Dermis microvascular lymphatic vessel endothelial cell (primary cell): ENCODE measurements around the gene SLC25A12. TPM values are rescaled to one million over a fixed set of nuclear protein-coding genes. Genes with fewer than 3 reads are reported as not detected.
A peak's percentile ranks its signal among the peaks of the same experiment; 100 is the strongest.
"Not testable (repeated sequence)": the region's sequence is repeated elsewhere in the genome, so short reads cannot be mapped to it uniquely, and the experiment has no call there.

Experiments used
- DNase-seq, 2 donors: peaks; one replicate each; pipeline versions ENCODE4 v3.0.0 to v3.0.0-alpha.2; 2010; ENCODE audit warnings: low read depth in 2 of 2
- total RNA-seq: library from RNA; depleted of rRNA; stranded (reverse); fragments of >200 nt; gene quantifications from 2 replicates; pipeline ENCODE4 v1.2.1, GENCODE V29; 2014

Gene SLC25A12, protein sequence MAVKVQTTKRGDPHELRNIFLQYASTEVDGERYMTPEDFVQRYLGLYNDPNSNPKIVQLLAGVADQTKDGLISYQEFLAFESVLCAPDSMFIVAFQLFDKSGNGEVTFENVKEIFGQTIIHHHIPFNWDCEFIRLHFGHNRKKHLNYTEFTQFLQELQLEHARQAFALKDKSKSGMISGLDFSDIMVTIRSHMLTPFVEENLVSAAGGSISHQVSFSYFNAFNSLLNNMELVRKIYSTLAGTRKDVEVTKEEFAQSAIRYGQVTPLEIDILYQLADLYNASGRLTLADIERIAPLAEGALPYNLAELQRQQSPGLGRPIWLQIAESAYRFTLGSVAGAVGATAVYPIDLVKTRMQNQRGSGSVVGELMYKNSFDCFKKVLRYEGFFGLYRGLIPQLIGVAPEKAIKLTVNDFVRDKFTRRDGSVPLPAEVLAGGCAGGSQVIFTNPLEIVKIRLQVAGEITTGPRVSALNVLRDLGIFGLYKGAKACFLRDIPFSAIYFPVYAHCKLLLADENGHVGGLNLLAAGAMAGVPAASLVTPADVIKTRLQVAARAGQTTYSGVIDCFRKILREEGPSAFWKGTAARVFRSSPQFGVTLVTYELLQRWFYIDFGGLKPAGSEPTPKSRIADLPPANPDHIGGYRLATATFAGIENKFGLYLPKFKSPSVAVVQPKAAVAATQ
- 9.9 and 11.8 TPM in 2 replicates for total RNA-seq

DNA sequence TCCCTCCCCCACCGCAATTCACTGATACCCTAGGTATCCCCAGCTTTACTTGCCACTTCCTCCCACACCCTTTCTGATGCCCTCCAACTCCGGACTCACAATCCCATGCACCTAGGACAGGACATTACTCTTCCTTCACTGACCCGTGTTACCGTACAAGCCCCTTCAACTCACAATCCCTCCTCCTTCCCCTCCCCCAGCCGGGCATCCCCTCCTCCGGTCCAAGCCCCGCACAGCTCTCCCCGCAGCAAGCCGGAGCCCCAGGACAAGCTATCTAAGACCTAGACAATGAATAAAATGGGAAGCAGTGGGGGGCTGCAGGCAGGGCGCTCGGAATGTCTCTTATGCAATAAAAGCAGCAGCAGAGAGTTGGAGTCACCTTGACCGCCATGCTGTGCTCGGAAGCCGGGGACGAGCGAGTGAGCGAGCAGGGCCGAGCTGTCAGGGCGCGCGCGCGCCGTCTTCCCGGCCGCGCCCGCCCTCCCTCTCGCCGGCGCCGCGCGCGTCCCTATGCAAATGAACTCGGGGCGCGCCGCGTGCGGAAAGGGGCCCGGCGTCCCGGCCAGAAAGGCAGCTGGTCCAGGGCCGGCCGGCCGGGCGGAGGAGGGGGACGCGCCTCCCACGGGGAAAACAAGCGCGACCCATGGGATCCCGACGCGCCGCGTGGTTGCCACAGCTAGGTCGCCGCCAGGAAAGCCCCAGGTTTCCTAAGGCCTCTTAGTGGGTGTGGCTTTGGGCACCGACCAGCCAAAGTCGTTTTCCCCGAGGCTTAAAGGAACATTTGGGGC lies at the start of gene SLC25A12:
TSS of gene SLC25A12 (minus strand) at position 421 of the 788 bp plus-strand sequence. CDS start at position 391, 30 bp downstream.
- DNase-seq = peak; percentile 43 to 83

DNA sequence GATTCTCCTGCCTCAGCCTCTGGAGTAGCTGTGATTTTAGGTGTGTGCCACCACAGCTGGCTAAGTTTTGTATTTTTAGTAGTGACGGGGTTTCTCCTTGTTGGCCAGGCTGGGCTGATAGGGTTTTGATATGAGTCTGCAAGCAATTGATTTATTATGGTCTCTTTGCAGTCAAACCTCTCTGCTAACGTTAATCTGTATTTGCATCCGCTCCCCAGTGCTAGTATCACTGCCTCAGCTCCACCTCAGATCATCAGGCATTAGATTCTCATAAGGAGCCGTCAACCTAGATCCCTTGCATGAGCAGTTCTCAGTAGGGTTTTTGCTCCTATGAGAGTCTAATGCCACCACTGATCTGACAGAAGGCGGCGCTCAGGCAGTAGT lies 47.3 kb upstream of the SLC25A12 start:
- no peak for DNase-seq

DNA sequence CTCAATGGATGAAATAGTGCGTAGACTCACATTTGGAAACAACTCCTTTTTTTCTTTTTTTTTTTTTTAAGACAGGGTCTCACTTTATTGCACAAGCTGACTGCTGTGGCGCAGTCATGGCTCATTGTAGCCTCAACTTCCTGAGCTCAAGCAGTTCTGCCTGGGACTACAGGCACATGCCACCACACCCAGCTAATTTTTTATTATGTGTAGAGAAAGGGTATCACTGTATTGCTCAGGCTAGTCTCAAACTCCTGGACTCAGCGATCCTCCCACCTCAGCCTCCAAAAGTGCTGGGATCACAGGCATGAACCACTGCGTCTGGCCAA lies 45.7 kb upstream of the SLC25A12 start:
- DNase-seq = no peak

DNA sequence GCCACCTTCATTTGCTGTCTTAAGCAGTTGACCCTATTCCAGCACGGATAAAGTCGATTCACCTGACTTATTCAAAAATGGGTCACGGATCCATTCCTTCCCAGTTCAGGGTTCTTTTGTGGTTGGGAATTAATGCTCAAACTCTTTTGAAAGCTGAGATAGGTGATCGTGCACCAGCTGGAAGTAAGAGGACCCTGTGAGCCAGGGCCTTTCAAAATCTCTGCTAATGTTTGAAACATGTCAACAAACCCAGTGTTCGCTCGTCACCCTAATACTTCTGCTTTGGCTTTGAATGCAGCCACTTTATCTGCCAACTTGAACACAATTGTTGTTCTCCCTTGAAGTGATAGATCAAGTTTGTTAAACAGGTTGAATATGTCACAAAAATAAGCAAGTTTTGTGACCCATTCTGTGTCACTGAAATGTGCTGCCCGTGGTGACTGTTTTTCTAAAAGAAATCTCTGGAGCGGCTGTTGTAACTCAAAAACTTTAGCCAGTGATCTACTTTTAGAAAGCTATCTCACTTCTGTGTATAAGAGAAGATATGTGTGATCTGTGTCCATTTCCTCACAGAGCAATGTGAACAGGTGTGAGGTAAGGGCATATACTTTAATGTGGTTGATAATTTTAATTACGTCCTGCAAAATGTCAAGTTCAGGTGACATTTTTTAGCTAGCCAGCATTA lies 45.2 kb upstream of the SLC25A12 start:
- no peak for DNase-seq

DNA sequence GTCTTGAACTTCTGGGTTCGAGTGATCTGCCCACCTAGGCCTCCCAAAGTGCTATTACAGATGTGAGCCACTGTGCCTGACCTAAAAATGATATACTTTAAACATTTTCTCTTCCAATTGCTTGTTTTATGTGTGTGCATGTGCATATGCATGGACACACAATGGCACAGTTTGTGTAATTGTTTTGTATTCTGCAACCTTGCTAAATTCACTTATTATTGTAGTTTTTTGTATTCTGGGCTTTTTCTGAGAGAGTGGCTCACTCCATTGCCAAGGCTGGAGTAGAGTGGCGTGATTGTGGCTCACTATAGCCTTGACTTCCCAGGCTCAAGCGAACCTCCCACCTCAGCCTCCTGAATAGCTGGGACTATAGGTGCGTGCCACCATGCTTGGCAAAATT lies 36.3 kb upstream of the SLC25A12 start:
- DNase-seq = no peak

DNA sequence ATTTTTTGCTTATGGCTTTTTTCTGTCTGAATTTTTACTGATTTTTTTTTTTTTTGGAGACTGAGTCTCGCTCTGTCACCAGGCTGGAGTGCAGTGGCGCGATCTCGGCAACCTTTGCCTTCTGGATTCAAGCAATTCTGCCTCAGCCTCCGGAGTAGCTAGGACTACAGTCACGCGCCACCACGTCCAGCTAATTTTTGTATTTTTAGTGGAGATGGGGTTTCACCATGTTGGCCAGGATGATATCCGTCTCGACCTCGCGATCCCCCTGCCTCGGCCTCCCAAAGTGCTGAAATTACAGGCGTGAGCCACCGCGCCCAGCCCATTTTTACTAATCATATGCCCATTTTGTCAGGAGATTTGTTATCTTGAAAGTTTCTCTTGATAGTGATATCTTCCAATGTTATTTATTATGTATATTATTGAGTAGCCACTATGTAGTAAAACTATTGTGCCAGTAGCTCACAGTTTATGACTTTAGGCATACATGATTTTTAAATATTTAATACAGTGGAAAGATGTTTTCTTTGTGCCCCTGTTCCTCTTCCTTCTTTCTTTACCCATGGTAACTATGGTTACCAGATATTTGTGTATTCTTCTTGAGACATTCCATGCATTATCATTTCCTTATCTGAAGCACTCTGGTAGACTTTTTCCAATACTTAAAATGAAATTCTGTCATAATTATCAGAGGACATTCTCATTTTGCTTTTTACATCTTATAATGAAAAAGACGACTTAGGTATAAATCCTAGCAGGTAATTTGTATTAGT lies 30.3 kb upstream of the SLC25A12 start:
- DNase-seq = no peak

DNA sequence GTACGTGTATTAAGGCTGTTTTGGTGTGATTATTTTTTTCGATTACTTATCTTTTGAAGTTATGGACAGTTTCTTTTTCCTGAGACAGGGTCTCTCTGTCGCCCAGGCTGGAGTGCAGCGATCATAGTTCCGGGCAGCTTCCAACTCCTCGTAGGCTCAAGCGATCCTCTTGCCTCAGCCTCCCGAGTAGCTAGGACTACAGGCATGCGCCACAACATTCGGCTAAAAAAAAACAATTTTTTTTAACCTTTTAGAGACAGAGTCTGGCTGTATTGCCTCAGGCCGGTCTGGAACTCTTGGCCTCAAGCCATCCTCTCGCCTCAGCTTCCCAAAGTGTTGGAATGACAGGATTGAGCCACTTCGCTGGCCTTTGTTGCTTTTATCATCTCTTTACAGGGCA lies 29.2 kb upstream of the SLC25A12 start:
- peak in 1 of 2 donors; percentile 22 for DNase-seq

DNA sequence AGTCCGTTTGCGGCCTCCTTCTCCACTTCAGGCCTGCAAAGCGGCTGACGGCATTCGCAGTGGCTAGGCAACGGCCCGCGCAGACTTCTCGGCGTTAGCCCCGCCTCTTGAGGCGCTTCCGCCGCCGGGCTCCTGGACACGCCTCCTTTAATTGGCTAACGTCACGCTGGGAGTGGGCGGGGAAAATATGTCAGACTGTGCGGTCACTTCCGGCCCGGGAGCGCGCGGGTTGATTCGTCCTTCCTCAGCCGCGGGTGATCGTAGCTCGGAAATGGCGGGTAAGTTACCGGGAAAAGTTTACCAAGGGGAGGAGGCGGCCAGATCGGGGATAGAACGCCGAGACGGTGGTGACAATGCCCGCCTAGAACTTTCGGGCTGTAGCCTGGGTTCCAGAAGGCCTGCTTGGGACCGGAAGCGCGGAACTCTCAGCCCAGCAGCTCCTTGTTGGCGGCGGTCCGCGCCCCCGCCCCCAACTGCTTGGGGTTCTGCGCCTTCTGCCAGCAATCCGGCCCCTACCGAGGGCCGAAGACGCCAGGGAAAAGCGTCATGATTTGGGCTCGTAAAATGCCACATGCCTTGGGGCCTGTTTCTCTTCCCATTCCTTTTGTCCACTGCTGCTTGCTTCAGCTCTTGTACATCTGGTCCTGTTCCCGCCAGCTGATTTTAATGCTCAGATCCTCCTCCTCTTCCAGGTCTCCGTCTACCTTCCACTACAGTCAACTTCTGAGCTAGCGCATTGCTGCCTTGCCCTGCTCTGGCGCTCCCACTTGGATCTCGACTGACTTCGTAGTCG lies 28.4 kb upstream of the SLC25A12 start, which contains the start of gene HAT1:
TSS of gene HAT1 (plus strand) at position 232 of the 793 bp plus-strand sequence. CDS start at position 272, 40 bp downstream.
- peak; percentile 93 to 98 for DNase-seq

DNA sequence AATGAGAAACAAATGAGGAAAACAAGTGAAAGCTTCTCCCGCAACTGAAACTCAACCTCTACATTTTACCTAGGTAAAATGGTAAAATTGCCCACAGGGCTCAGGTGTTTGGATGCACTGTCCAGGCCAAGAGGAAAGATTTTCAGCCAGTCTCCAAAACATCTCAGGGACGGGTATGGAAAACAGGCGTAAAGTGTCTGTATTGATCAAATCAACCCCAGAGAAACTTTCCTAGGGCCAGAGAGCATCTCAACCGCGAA lies 27.9 kb upstream of the SLC25A12 start:
- DNase-seq = no peak

DNA sequence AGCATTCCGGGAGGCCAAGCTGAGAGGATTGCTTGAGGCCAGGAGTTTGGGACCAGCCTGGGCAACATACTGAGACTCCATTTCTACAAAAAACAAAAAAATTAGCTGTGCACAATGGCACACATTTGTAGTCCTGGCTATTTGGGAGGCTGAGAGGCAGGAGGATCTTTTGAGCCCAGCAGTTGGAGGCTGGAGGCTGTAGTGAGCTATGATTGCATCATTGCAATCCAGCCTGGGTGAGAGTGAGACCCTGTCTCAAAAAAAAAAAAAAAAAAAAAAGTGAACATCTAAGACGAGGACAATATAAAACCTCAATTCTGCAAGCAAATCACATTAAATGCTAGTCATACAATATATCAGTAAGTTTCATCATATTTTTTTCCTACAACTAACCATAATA lies 25.4 kb upstream of the SLC25A12 start:
- DNase-seq = no peak

DNA sequence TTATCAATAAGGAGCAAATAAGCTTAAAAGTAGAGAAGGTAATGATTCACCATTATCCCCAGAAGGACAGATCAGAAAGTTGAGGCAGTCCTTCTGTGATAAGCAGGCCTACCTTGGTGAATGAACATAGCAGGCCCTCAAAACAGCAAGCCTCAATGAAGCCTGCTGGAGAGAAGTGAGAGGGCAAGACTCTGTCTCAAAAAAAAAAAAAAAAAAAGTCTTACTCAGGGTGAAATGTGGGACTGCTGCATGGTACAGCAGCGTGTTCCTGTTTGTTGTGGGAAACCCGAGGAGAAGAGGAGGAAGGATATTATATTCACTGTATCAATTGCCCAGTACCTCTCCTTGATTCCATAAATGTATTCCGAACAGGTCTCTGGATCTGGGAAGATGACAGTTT lies 19.5 kb upstream of the SLC25A12 start:
- DNase-seq = no peak

DNA sequence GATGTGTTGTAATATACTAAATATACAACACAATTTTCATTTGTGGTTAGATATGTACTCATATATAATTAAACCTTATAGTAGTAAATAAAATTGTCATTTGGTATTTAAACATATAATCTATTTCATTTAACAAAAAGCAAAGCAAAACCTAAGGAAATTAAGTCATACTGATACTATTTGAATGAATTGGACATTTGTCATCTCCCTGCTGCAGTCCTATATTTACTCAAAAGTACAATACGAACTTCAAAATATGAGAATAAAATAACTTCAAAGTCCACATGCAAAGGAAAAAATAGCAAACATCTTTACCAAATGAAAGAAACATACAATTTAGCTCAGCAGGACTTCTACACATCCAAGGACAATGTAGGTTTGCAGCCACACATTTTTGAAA lies 16.4 kb upstream of the SLC25A12 start:
- no peak for DNase-seq

DNA sequence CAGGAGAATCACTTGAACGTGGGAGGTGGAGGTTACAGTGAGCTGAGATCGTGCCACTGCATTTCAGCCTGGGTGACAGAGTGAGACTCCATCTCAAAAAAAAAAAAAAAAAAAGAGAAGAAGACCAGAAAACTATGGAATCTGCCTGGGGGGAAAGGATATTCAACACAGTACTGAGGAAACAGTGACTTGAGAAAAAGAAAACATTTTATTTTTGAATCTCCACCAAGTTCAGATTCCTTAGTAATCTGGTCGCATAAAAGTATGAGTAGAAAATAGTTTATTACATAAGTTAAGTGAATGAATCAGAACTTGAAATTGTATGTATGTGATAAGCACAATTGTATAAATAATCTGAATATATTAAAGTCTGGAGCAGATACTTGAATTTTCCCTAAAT lies 15.2 kb upstream of the SLC25A12 start:
- no peak for DNase-seq

DNA sequence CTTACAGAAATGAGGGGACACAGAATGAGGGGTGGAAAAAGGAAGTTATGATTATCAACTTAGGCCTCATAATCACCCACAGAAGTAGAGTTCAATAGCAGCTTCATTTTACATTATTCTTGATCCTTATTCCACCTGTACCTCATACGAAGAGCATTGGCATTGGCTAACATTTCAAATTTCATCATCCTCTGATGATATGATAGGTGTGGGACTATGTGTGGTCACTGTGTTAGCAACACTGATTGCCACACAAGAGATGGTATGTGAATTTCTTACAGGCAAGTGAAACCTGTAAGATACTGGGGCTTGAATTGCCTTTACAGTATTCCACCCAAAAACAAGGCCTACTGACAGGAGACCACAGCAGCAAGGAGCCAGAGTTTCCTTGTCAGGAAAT lies 14.2 kb upstream of the SLC25A12 start:
- DNase-seq = no peak

DNA sequence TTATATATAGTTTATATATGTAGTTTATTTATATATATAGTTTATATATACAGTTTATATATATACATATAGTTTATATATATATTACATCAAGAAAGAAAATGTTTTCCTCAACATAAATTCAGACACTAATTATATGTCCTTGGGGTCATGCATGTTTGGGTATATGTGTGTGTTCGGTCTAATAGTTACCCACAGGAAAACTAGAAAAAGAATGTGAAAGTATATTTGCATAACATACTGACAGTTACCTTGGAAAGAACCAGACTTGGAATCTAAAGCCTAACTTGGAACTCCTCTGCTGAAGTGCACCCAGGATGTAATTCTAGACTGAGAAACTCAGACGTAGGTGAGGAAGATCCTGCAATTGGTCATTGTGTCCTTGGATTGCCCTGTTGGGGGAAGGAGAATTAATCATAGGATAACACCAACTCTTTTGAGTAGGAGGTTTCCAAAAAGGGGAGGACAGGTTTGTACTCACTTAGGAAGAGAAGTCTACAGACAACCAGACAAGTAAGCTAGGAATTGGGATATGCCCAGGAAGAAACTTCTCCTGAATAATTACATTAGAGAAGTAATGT lies 8.9 kb upstream of the SLC25A12 start:
- DNase-seq = no peak

DNA sequence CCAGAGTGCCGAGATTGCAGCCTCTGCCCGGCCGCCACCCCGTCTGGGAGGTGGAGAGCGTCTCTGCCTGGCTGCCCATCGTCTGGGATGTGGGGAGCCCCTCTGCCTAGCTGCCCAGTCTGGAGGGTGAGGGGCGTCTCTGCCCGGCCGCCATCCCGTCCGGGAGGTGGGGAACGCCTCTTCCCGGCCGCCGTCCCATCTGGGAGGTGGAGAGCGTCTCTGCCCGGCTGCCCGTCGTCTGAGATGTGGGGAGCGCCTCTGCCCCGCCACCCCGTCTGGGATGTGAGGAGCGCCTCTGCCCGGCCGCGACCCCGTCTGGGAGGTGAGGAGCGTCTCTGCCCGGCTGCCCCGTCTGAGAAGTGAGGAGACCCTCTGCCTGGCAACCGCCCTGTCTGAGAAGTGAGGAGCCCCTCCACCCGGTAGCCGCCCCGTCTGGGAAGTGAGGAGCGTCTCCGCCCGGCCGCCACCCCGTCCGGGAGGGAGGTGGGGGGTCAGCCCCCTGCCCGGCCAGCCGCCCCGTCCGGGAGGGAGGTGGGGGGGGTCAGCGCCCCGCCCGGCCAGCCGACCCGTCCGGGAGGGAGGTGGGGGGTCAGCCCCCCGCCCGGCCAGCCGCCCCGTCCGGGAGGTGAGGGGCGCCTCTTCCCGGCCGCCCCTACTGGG lies 5.7 kb upstream of the SLC25A12 start:
- DNase-seq = not testable (repeated sequence)

DNA sequence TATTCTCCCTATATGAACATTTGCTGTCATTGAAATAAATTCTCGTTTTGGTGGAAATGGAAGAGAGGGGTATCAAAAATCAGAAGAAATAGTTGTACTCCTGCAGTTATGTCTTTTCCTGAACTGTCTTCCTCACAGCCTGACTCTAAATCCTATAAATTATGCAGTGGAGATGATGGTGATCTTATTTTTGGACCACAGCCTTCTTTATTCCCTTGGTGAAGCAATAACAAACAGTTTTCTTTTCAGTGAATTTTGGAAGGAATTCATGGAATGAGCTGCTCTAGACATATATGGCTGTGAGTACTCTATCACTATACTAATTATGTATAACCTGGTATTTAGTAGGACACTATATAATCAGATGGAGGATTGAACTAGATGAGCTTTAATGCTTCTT lies 1.7 kb upstream of the SLC25A12 start:
- DNase-seq = no peak

DNA sequence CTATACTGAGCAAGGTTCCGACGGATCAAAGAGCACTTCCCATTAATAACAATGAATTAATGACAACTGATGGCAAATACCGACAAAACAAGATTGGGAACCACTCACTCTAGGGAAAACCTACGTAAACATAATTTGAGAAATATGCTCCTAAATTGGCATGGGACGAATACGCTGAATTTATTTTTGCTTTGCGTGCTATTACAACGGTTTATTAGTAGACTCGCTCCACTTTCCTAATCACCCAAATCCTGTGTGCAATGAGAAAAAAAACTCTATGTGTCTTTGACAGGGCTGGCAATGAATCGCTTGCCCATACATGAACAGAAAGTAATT lies 536 bp upstream of the SLC25A12 start:
- no peak for DNase-seq

DNA sequence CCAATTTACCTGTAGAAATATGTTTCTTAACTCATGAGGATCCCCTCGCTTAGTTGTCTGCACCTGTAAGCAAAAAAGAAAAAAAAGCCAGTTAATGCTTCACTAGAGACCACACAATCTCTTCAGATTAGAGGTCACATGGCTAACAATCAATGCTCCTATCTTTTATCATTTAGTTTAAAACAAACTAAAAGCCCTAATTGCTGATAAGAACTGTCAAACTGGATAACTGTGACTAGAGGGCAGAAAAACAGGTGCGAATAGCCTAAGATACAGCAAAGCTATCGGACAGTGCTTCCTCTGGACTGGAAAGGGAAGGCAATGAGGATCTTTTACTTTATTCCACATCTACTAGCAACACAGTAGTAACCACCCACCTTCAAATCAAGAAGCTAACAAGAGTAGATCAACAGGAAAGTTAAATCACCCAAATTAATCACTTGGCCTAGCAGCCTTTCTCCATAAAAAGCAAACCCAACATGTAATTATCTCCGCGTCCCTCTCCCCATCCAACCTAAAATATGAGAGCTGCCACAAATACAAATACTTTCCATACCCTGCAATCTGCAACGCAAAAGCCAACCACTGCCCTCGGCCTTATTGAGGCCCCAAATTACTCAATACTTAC lies 734 bp downstream of the SLC25A12 start:
- DNase-seq = no peak
